NCI-H187 (cell line): ENCODE results near the gene NCOA7.
"Not testable (repeated sequence)": the region's sequence is repeated elsewhere in the genome, so short reads cannot be mapped to it uniquely, and the experiment has no call there.

Source experiments
- DNase-seq, 2 experiments: peaks; one replicate each; lab custom pipeline; 2025; lab: John Stamatoyannopoulos, UW

The NCOA7 gene

DNA sequence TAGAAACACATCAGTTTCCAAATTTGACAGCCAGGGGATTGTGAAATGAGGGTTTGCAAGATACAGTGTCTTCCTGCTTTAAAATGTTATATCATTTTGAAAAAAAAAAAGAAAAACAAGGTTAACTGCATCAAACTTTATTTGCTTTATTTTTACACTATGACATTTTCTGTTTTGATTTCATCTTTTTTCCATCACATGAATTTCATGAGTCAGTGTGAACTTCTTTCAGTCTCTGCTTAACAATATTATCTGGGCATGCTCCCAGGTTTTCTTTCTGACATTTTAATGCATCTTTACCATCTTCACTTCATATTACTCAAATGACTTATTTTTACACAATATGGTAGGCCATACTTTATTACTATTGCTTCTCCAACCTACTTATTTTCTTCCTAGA, 1.9 kb downstream of the NCOA7 start:
- no peak for DNase-seq

DNA sequence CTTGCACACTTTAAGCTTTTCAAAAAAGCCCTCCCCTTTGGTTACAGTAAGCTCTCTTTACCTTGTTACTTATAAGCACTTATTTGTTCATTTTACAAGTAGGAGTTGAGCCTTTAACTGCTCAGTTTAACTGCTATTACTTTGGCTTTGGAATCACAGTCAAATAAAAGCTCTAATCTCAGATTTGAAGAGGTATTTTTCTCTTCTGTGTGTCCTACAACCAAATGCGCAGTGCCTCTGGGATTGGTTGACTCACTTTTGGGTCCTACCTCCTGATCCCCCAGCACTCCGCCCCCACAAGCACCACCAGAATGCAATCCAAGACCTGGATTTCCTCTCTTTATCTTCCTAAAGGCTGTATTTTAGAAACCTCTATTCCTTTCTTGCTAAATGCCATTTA, 2.5 kb downstream of the NCOA7 start:
- no peak for DNase-seq

GRCh38 chr6:125793863-125794262, 3.1 kb downstream of the NCOA7 start:
- DNase-seq: no peak

GRCh38 chr6:125794342-125795137, 3.8 kb downstream of the NCOA7 start:
- no peak for DNase-seq

- no peak for DNase-seq
Observed at GRCh38 chr6:125795301-125795700, 4.5 kb downstream of the NCOA7 start.

- no peak for DNase-seq
Observed at GRCh38 chr6:125797120-125797885, 6.5 kb downstream of the NCOA7 start.

GRCh38 chr6:125797886-125798444, 7.2 kb downstream of the NCOA7 start:
- DNase-seq: no peak

DNA sequence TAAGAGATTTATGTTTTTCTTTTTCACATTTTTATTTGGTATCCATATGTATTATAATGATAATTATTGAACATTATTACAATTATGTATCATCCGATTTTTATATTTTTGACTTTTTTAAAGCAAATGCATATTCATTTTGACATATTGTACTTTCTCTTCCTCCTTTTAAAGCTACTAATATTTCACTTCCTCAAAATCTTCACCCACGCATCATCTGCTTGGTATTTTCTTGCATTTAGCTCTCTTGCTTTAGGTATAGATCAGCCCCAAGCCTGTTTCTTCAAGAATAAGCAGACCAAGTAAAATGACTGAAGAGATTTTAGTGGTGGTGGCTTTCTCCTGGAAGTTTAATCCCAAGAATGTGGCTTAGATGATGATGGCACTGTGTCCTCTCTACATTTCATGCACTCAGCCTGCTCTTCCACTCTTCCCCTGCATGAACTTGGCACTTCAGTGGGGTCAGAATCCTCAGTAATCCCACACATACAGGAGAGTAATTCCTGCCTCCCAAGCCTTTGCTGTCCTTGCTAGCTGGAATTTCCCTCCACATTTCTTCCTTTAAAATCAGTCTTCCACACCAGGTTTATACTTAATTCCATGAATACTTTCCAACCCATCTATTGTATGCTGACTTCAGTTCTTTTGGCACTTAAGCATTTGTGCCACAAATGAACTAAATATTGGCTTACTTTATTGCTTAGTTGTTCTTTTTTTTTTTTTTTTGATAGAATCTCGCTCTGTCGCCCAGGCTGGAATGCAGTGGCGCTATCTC, 8.2 kb downstream of the NCOA7 start:
- no peak for DNase-seq

DNA sequence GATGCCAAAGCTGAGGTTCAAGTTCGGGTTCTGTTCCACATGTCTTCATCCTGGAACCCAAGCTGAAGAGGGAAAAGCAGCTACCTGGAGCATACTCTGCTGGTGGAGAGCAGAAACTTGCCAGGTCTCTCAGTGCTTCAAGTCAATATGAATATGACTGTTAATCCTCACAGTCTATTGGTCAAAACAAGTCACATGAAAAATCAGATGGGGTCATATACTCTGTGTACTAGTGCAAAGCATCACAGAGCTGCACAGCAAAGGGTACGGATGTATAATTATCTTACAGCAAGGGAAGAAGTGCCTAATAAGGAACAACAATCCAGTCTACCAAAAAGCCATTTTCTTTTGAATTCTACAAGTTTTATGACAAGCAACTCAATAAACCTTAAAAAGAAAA, 11.6 kb downstream of the NCOA7 start:
- no peak for DNase-seq

- DNase-seq: no peak
Observed at GRCh38 chr6:125802943-125803377, 12.2 kb downstream of the NCOA7 start.

DNA sequence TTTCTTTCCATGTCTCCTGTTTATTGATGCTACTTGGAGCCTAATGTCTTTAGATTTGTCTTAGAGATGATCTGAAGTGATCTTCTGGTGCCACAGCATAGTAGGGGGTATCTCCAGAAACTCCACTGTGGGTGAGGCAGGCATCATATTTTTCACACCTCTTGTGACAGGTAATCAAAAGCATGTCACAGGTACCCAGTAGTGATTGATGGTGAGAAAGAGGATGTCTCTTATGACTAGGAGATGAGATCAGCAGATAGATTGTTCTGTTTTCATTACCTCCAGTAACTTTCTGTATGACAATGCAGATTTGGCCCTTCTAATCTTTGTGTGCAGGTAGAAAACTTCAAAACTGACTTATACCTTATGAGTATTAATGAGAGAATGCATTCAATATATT, 13.5 kb downstream of the NCOA7 start:
- DNase-seq: no peak

GRCh38 chr6:125804866-125805425, 14.2 kb downstream of the NCOA7 start:
- DNase-seq: not testable (repeated sequence)

DNA sequence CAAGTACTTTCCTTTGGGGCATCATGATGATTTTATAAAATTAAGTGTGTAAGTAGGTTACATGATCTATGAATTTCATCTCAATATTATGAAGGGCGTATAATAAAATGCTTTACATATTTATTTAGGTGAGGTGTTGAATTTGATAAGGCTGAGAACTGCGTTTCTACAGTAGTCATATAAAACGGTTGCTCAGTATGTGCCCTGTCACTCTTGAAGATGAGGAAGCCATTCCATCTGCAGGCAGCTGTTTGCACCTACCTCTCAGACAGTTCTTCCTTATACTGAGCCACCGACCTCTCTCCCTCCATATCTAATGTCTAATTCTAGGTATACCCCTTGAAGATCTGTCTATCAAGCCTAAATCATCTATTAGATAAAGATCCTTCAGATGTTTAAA, 16.1 kb downstream of the NCOA7 start:
- no peak for DNase-seq

DNA sequence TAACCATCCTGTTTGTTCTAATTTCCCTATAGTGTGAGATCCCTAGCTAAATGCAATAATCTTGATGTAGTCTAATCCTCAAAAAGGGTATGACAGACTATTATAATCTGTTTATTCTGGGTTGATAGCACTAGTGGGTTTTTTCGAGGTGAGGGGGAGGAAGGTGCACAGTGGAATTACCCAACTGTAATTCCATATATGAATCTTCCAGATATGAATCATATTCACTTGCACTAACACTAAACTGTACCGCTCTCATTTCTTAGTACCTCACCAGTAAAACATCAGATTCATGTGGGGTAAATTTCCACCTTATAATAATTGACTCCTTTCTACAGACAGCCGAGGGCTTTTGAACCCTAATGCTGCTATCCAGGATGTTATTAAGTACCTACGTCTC, 16.5 kb downstream of the NCOA7 start:
- DNase-seq: no peak

- no peak for DNase-seq
Observed at GRCh38 chr6:125808060-125808459, 17.3 kb downstream of the NCOA7 start.

GRCh38 chr6:125808591-125808990, 17.8 kb downstream of the NCOA7 start:
- no peak for DNase-seq

- peak in 1 of 2 experiments; percentile 77 for DNase-seq
Observed at GRCh38 chr6:125809570-125810170, 18.9 kb downstream of the NCOA7 start.

DNA sequence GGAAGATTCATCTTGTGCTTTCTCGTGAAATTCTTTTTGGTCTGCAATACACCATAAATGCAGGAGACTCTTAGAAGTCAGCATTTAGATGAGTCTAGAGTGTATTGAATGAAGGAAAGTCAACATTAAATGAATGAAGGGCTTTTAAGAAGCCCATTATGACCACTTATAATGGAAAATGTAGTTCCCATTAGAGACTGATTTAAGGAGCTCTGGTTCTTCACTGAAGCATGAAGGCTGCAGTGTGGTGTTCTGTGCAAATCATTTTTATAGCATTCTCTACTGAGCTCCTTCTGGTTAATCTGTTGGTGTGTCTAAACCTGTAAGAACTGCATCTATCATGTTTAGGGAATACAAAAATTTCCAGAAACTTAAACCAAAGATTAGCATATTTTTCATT, 19.7 kb downstream of the NCOA7 start:
- DNase-seq: peak; percentile 75 to 83

GRCh38 chr6:125811259-125811658, 20.5 kb downstream of the NCOA7 start:
- DNase-seq: peak in 1 of 2 experiments; percentile 46

GRCh38 chr6:125812394-125813292, 21.9 kb downstream of the NCOA7 start:
- DNase-seq: no peak
